Stimulated activated CD8-positive, alpha-beta memory T cell treated with anti-CD3 and anti-CD28 coated beads, Interleukin-12 subunit alpha, Interleukin-12 subunit beta, amount 100 ng/mL, for 4 hours (primary cell): ENCODE data around the gene GP1BB.
A peak's percentile ranks its signal among the peaks of the same experiment; 100 is the strongest.

Experiments
- DNase-seq: peaks from one replicate; pipeline ENCODE4 v3.0.0-alpha.2; 2020; ENCODE audit warnings: low read depth

The GP1BB gene

DNA sequence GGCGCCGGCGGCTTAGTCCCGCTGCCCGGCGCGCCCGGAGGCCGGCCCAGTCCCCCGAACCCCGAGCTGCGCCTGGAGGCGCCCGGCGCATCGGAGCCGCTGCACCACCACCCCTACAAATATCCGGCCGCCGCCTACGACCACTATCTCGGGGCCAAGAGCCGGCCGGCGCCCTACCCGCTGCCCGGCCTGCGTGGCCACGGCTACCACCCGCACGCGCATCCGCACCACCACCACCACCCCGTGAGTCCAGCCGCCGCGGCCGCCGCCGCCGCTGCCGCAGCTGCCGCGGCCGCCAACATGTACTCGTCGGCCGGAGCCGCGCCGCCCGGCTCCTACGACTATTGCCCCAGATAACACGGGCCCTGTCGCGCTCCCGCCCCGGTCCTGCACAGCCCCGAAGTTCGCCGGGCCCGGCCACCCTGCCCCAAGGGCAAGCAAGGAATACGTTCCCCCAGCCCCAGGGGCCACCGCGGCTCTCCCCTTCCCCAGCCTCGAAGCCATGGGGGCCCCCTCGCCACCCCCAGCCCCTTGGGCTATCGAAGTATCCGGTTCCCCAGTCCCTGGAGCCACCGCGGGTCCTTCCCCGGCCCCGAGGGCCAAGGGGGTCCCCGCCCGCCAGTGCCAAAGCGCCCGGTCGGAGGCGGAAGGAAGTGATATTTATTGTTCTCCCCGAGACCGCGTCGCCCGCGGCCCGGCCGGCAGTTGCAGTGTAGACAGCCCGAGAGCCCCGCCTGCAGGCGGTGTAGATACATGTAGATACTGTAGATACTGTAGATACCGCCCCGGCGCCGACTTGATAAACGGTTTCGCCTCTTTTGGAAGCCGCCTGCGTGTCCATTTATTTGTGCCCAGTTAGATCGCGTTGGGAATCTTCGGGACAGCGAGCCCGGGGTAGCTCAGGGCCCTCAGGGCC lies 43.4 kb downstream of the GP1BB start:
- DNase-seq: peak; percentile 10

DNA sequence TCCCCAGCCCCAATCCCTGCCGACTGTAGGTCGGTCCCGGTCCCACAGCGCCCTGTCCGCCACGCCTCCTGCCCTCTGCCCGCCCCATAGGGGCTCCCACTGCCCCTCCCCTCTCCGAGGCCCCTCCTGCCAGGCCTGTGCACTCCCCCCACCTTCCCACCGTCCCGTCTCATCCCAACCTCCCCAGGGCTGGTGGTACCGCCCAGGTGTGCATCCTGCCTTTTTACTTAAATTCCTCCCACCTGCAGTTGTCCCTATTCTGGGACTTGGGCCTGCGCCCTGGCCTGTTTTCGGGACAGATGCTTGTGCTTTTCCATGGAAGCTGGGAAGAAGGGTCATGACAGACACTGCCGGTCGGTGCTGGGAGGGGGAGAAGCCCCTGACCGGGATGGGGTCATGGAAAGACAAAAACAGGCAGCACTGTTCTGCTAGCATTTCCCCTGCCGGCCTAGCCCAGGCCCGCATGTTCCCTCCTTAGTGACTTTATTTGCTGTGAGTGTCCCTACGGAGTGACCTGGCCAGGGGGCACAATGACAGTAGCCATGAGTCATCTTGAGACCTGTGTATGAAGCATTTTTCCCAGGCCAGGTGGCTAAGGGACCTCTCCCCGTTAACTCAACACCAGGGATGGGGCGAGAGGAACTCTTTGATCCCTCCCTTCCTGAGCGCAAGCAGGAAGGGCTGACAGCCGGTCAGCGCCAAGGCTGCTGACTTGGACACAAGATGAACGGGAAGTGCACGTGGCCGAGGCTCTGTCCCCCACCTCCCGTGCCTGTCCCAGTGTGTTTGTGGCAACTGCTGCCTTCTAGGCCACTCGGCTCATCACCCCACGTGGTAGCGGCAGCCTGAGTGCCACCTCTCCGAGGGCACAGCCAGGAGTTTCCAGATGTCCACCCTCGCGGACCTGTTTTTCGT lies 44.3 kb downstream of the GP1BB start:
- no peak for DNase-seq

DNA sequence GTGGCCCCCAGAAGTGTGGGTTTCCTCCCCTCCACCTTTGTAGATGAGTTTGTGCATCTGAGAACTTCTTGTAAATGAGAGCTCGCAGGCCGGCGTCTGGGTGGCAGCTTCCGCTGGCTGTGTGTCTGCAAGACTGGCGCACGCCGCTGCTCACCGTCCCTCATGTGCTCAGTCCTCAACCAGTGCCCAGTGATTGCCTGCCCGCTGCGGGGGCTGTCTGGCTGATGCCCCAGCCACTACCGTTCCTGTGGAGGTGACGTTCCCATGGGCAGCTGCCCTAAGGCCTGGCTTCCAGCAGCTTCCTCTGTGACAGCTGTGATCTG lies 46.0 kb downstream of the GP1BB start:
- DNase-seq: no peak

DNA sequence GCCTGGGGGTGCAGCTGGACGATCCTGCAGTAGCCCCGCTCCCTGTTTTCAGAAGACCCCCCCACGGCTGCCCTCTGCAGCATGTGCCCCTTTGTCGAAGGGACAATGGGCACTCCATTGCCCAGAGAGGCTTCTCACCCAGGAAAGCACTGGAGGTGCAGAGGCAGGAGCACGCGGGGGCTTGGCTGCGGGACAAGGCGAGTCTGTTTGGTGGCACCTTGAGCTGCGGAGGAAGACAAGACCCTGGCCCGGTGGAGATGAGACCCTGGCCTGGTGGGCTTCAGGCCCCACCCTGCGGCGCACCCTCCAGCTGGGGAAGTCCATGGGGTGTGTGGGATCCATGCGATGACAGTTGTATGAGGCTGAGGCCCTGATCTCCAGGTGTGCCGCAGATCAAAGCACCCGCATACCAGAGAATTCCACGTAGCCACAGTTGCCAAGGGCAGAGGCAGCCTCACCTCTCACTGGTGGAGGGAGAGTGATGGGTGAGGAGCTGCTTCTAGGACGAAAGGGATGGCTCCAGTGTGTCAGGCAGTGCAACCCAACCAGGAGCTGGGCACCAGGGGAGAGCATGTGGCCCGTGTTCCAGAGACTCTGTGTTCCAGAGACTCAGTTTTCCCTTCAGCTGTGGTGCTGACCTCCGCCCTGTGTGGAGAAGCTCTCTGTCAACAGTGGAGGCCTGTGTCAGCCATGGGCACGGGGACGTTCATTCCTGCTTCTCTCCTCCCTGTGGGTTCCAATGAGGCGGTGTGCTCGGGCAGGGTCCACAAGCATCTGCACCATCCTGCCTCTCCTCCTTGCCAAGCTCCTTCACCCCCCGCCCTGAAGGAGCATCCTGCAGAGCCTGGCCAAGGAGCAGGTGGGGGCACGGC lies 47.2 kb downstream of the GP1BB start:
- no peak for DNase-seq

DNA sequence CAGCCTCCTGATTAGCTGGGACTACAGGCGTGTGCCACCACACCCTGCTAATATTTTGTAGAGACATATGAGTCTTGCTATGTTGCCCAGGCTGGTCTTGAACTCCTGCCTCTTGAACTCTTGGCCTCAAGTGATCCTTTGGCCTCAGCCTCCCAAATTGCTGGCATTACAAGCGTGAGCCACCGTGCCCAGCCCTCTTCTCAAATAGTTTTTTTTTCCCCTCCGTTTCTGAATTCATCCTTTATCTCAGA lies 49.0 kb downstream of the GP1BB start:
- no peak for DNase-seq

DNA sequence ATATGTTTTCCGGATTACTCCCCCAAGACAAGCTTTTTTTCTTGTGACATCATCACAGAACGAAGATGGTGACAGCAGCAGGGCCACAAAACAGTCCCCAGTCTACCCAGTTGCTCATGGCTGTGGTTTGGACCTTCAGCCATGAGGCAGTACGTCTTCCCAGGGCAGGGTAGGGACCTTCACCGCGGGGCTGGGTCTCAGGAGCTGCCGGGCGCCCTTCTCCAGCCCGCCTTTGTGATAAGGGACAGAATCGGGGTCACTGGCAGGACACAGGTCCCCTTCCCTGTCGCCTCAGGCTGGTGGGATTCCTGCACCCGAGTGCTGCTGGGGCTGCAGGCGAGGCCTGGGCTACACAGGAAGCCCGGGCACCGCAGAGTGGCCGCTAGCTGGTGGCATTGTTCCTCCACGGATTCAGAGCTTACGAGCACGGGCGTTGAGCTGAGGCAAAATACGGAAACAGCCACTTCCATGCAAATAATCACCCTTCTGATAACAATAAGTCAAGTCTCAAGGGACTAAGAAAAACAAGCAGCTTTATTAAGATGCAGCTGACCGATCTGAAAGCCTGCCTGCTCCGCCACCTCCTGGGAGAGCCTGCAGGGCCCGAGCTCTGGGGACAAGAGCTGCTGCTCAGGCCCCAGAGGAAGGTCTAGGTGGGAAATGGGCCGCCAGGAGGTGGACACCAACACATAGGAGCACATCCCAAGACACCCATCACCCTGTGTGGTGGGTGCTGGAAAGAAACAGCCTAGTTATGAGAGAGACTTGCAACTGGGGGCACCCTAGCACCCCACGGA lies 49.5 kb downstream of the GP1BB start:
- no peak for DNase-seq

DNA sequence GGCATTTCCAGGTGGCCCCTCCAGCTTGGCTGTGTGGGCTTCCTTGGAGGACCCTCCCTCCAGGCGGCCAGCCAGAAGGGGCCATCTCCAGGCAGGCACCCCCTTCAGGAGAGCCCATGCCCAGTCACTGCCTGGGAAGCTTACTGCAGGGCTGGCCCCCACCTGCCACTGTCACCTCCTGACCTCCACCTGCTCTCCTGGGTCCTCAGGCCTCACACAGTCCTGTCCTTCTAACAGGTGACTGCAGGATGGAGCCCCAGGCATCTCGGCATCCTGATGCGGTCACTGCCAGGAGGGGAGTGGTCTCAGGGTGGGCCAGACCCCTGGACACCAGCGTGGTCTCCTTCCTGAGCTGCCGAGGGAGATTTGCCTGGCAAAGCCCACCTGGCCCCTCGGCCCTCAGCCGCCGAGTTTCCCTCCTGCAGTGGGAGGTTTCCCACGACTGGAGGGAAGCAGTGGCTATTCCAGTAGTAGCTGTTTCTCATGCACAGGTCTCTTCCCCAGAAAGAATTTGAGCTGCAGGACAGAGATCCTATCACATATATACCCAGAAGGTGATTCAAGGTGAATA lies 50.2 kb downstream of the GP1BB start:
- no peak for DNase-seq
